Kidney epithelial cell (primary cell): ENCODE measurements around the gene RPLP2. TPM values are rescaled to one million over a fixed set of nuclear protein-coding genes. Genes with fewer than 3 reads are reported as not detected.

Experiments
- DNase-seq: peaks from one replicate; pipeline ENCODE4 v3.0.0-alpha.2; 2010; ENCODE audit warnings: low read depth
- H3K27me3 ChIP-seq: 2 replicates; pipeline ENCODE4 v1.6.0; 2011; ENCODE audit warnings: low read length; ENCODE audit not compliant: control insufficient read depth, insufficient read depth
- H3K36me3 ChIP-seq: 2 replicates; pipeline ENCODE4 v1.5.1; 2011; ENCODE audit warnings: low read length; ENCODE audit not compliant: control insufficient read depth, insufficient read depth
- H3K4me3 ChIP-seq: 2 replicates; pipeline ENCODE4 v1.5.1; 2011; ENCODE audit warnings: low read depth, mild to moderate bottlenecking, control low read depth, low read length
- CTCF ChIP-seq: IDR thresholded peaks from 2 replicates; pipeline ENCODE4 v1.5.1; 2011; ENCODE audit warnings: mild to moderate bottlenecking, moderate library complexity, low read length, control low read depth, inconsistent platforms; ENCODE audit not compliant: insufficient read depth, poor library complexity, severe bottlenecking
- total RNA-seq: library from RNA; depleted of rRNA; stranded (reverse); fragments of >200 nt; gene quantifications from 2 replicates; pipeline ENCODE4 v1.2.3, GENCODE V29; 2015

RPLP2 gene
- total RNA-seq, 1 donor from 2014 or later: 708 TPM

- no peak overlapping the region for H3K4me3 ChIP-seq
- TF ChIP-seq CTCF: no peak
- H3K27me3 ChIP-seq: no peaks in the 10 kb centered on the region
- peaks cover 1% of the 10 kb centered on the region for H3K36me3 ChIP-seq
- DNase-seq: no peak
Measured at GRCh38 chr11:772429-773390, 37.1 kb upstream of the RPLP2 start.

GRCh38 chr11:773425-773824 lies 36.3 kb upstream of the RPLP2 start:
- Histone ChIP-seq H3K4me3 (no peak overlapping the region), H3K27me3 (no peaks in the 10 kb centered on the region), H3K36me3 (peaks cover 1% of the 10 kb centered on the region)
- DNase-seq: no peak
- no peak for TF ChIP-seq CTCF

- no peaks in the 10 kb centered on the region for H3K27me3 ChIP-seq
- H3K36me3 ChIP-seq: peaks cover 1% of the 10 kb centered on the region
- TF ChIP-seq CTCF: no peak
- H3K4me3 ChIP-seq: no peak overlapping the region
- DNase-seq: no peak
Measured at GRCh38 chr11:773830-774229, 35.9 kb upstream of the RPLP2 start.

- Histone ChIP-seq H3K4me3 (no peak overlapping the region), H3K36me3 (peaks cover 1% of the 10 kb centered on the region), H3K27me3 (no peaks in the 10 kb centered on the region)
- no peak for DNase-seq
- peak; percentile 11 for TF ChIP-seq CTCF
Measured at GRCh38 chr11:774873-775592, 34.7 kb upstream of the RPLP2 start.

GRCh38 chr11:776263-776560 lies 33.6 kb upstream of the RPLP2 start:
- no peak for DNase-seq
- no peaks in the 10 kb centered on the region for H3K27me3 ChIP-seq
- H3K36me3 ChIP-seq: peaks cover 1% of the 10 kb centered on the region
- no peak for TF ChIP-seq CTCF
- H3K4me3 ChIP-seq: peak overlapping the region; percentile 80
